HCT116 (cell line): ENCODE data around the gene PLPP2. TPM values are rescaled to one million over a fixed set of nuclear protein-coding genes. Genes with fewer than 3 reads are reported as not detected.

Experiments used
- ATAC-seq: fragments of 200-7000 bp; cut with Tn5 transposase; 2 replicates; pipeline ENCODE4 v1.9.1; 2020; ENCODE audit warnings: mild to moderate bottlenecking, moderate library complexity
- BruUV-seq: library from RNA; stranded (reverse); fragments of 400-500 nt; replicated peaks from 2 replicates; lab custom pipeline; 2021; lab: Mats Ljungman, UMichigan
- CTCF ChIA-PET: fragments of 300-600 bp; sonication (Branson Sonifier 250); formaldehyde crosslinking; loops from one replicate; lab custom pipeline; 2021; ENCODE audit warnings: antibody characterized with exemption; lab: Charles Lee
- POLR2A ChIA-PET: fragments of 300-600, 350-600 bp; sonication (Branson Sonifier 250); formaldehyde crosslinking; loops from one replicate; lab custom pipeline; 2021; ENCODE audit warnings: antibody characterized with exemption; lab: Charles Lee
- RAD21 ChIA-PET, 2 experiments: fragments of 300-600 bp; sonication (Branson Sonifier 250); formaldehyde crosslinking; loops; one replicate each; lab custom pipeline; 2023; ENCODE audit warnings: low total read pairs in 2 of 2; ENCODE audit not compliant: uncharacterized antibody in 2 of 2, unreplicated experiment in 2 of 2, low non-redundant PET in 1 of 2; lab: Charles Lee
- DNase-seq: peaks from one replicate; pipeline ENCODE4 v3.0.0-alpha.2; 2010; ENCODE audit warnings: low read depth, low spot score
- H2AFZ ChIP-seq: fragments of 200-600 bp; shearing (Covaris generic), sonication (generic); 2 replicates; pipeline ENCODE4 v1.6.1; 2017; ENCODE audit warnings: low read depth, mixed run types, mixed read lengths, antibody characterized with exemption, low read length; ENCODE audit not compliant: poor library complexity, severe bottlenecking
- H3K27ac ChIP-seq: 2 replicates; pipeline ENCODE4 v1.5.1; 2012; ENCODE audit warnings: low read depth, low read length
- H3K27me3 ChIP-seq: fragments of 200-600 bp; sonication (generic); 2 replicates; pipeline ENCODE4 v1.6.1; 2016; ENCODE audit warnings: mixed run types, low read length, mixed read lengths; ENCODE audit not compliant: insufficient read depth
- H3K36me3 ChIP-seq, 2 experiments: fragments of 200-500 bp in 1 of 2; fragments of 200-600 bp in 1 of 2; sonication (Bioruptor generic) in 1 of 2; sonication (generic) in 1 of 2; 2 replicates each; pipeline versions ENCODE4 v1.5.1 to v1.6.1; 2014 to 2016; ENCODE audit warnings: low read length in 2 of 2, inconsistent platforms in 1 of 2, mixed read lengths in 1 of 2, mixed run types in 1 of 2; ENCODE audit not compliant: insufficient read depth in 2 of 2, control insufficient read depth in 1 of 2
- H3K4me1 ChIP-seq, 2 experiments: fragments of 200-600 bp in 1 of 2; sonication (generic) in 1 of 2; 2 replicates each; pipeline versions ENCODE4 v1.5.1 to v1.6.1; 2012 to 2017; ENCODE audit warnings: low read length in 2 of 2, inconsistent platforms in 1 of 2, mild to moderate bottlenecking in 1 of 2, mixed read lengths in 1 of 2, mixed run types in 1 of 2, moderate library complexity in 1 of 2; ENCODE audit not compliant: insufficient read depth in 2 of 2, control insufficient read depth in 1 of 2
- H3K4me2 ChIP-seq: fragments of 200-600 bp; sonication (generic); 2 replicates; pipeline ENCODE4 v1.6.1; 2017; ENCODE audit warnings: mixed run types, low read length, mixed read lengths
- H3K4me3 ChIP-seq, 2 experiments: fragments of 200-600 bp in 1 of 2; sonication (generic) in 1 of 2; replicated peaks in 1 of 2; 2 replicates each; pipeline ENCODE4 v1.5.1; 2011 to 2016; ENCODE audit warnings: low read length in 2 of 2, control low read depth in 1 of 2, low read depth in 1 of 2, mild to moderate bottlenecking in 1 of 2, mixed read lengths in 1 of 2, mixed run types in 1 of 2
- H3K79me2 ChIP-seq: fragments of 200-600 bp; sonication (generic); 2 replicates; pipeline ENCODE4 v1.6.1; 2017; ENCODE audit warnings: mild to moderate bottlenecking, mixed run types, low read length, moderate library complexity, mixed read lengths; ENCODE audit not compliant: insufficient read depth
- H3K9ac ChIP-seq: fragments of 200-600 bp; sonication (generic); 2 replicates; pipeline ENCODE4 v1.6.1; 2016; ENCODE audit warnings: low read length, mixed read lengths
- H3K9me2 ChIP-seq: fragments of 200-600 bp; sonication (generic), shearing (Covaris generic); 2 replicates; pipeline ENCODE4 v1.6.1; 2017; ENCODE audit warnings: mixed run types, mild to moderate bottlenecking, moderate library complexity; ENCODE audit not compliant: insufficient read depth
- H3K9me3 ChIP-seq, 2 experiments: fragments of 200-500 bp in 1 of 2; fragments of 200-600 bp in 1 of 2; sonication (Bioruptor generic) in 1 of 2; sonication (generic) in 1 of 2; 2 replicates each; pipeline ENCODE4 v1.6.1; 2014 to 2017; ENCODE audit warnings: low read length in 2 of 2, mixed read lengths in 2 of 2, inconsistent platforms in 1 of 2, low read depth in 1 of 2, mild to moderate bottlenecking in 1 of 2, mixed run types in 1 of 2, moderate library complexity in 1 of 2; ENCODE audit not compliant: control insufficient read depth in 1 of 2, insufficient read depth in 1 of 2
- H4K20me1 ChIP-seq: fragments of 200-600 bp; sonication (generic), shearing (Covaris generic); 2 replicates; pipeline ENCODE4 v1.6.1; 2017; ENCODE audit warnings: mixed run types, mild to moderate bottlenecking, moderate library complexity; ENCODE audit not compliant: insufficient read depth
- EZH2phosphoT487 ChIP-seq: fragments of 200-600 bp; IDR thresholded peaks from 2 replicates; pipeline ENCODE4 v1.6.1; 2018; ENCODE audit warnings: antibody characterized with exemption, borderline replicate concordance
- FOSL1 ChIP-seq: IDR thresholded peaks from 2 replicates; pipeline ENCODE4 v1.6.1; 2012; ENCODE audit warnings: low read depth
- MAX ChIP-seq: IDR thresholded peaks from 2 replicates; pipeline ENCODE4 v1.6.1; 2012
- POLR2A ChIP-seq: IDR thresholded peaks from 2 replicates; pipeline ENCODE4 v1.7.0; 2011; ENCODE audit warnings: borderline replicate concordance; ENCODE audit not compliant: insufficient read depth, insufficient read length; ENCODE audit errors: extremely low read depth
- POLR2AphosphoS5 ChIP-seq: IDR thresholded peaks from 2 replicates; pipeline ENCODE4 v1.6.1; 2011; ENCODE audit warnings: mild to moderate bottlenecking, low read depth, low read length, moderate library complexity
- SIN3A ChIP-seq: IDR thresholded peaks from 2 replicates; pipeline ENCODE4 v1.6.1; 2012; ENCODE audit warnings: low read depth
- SRF ChIP-seq: IDR thresholded peaks from 2 replicates; pipeline ENCODE4 v1.6.1; 2012; ENCODE audit warnings: low read depth
- TCF7L2 ChIP-seq: IDR thresholded peaks from 2 replicates; pipeline ENCODE4 v1.7.0; 2011; ENCODE audit warnings: borderline replicate concordance, inconsistent platforms; ENCODE audit not compliant: insufficient read depth, insufficient read length; ENCODE audit errors: extremely low read depth
- YY1 ChIP-seq: IDR thresholded peaks from 2 replicates; pipeline ENCODE4 v1.6.1; 2011; ENCODE audit warnings: low read length, low read depth, moderate library complexity, mild to moderate bottlenecking; ENCODE audit not compliant: insufficient replicate concordance; ENCODE audit errors: extremely low read depth
- ZNF274 ChIP-seq: fragments of 200-500 bp; sonication (Bioruptor generic); IDR thresholded peaks from 2 replicates; pipeline ENCODE4 v1.6.1; 2014; ENCODE audit warnings: mild to moderate bottlenecking, low read depth, low read length, inconsistent platforms
- intact Hi-C: fragments of 100-400 bp; cut with micrococcal nuclease; formaldehyde crosslinking; loops from 2 replicates; pipeline ENCODE4 v1.10.0; 2022
- total RNA-seq: library from RNA; stranded (reverse); gene quantifications from one replicate; pipeline ENCODE4 v1.2.1, GENCODE V29; 2021; ENCODE audit not compliant: unreplicated experiment

PLPP2 gene
- total RNA-seq, 1 experiment from 2014 or later, result 128 TPM

- no peak overlapping the region for H3K4me2 ChIP-seq
- ATAC-seq, result no peak
These were observed 16.7 kb upstream of the PLPP2 start for GRCh38 chr19:307793-308420.

GRCh38 chr19:307111-307531 lies 15.9 kb upstream of the PLPP2 start:
- ATAC-seq, result no peak
- Histone ChIP-seq H3K9me2 (no peaks in the 10 kb centered on the region), H3K79me2 (no peaks in the 10 kb centered on the region), H4K20me1 (no peaks in the 10 kb centered on the region), H3K27me3 (no peaks in the 10 kb centered on the region), H3K36me3 (peaks cover 5 to 7% of the 10 kb centered on the region in 2 experiments; a peak in 2 of 4 replicates), H3K9me3 (no peaks in the 10 kb centered on the region), H2AFZ (no peak overlapping the region), H3K27ac (no peak overlapping the region), H3K4me1 (no peaks in the 10 kb centered on the region), H3K4me3 (no peak overlapping the region), H3K4me2 (no peak overlapping the region), H3K9ac (no peak overlapping the region)
- POLR2A ChIA-PET, result no interaction called here
- intact Hi-C loops, result no loop called here
- RAD21 ChIA-PET, result no interaction called here
- no peak for DNase-seq
- no peak for TF ChIP-seq FOSL1
- no peak for TF ChIP-seq TCF7L2
- no TSS peak for BruUV-seq
- CTCF ChIA-PET, result no interaction called here

More at GRCh38 chr19:307793-308420, 16.7 kb upstream of the PLPP2 start:
- Histone ChIP-seq H3K79me2 (no peaks in the 10 kb centered on the region), H3K27me3 (no peaks in the 10 kb centered on the region), H3K9ac (no peak overlapping the region), H4K20me1 (no peaks in the 10 kb centered on the region), H3K9me2 (no peaks in the 10 kb centered on the region), H2AFZ (no peak overlapping the region), H3K4me3 (no peak overlapping the region), H3K36me3 (peaks cover 5 to 7% of the 10 kb centered on the region in 2 experiments; a peak in 2 of 4 replicates), H3K9me3 (no peaks in the 10 kb centered on the region), H3K4me1 (no peaks in the 10 kb centered on the region), H3K27ac (no peak overlapping the region)
- no TSS peak for BruUV-seq
- CTCF ChIA-PET, result no interaction called here
- POLR2A ChIA-PET, result no interaction called here
- TF ChIP-seq POLR2A (no peak), SIN3A (no peak), POLR2AphosphoS5 (no peak), EZH2phosphoT487 (no peak), MAX (no peak), YY1 (no peak), SRF (no peak), ZNF274 (no peak)
- intact Hi-C loops, result no loop called here
- no peak for DNase-seq
- RAD21 ChIA-PET, result no interaction called here
